ENCODE data around the gene TAS2R3. TPM values are rescaled to one million over a fixed set of nuclear protein-coding genes. Genes with fewer than 3 reads are reported as not detected.
A peak's percentile ranks its signal among the peaks of the same experiment; 100 is the strongest.

The TAS2R3 gene
- total and polyA plus RNA-seq, 2 of the 13 experiments (the other 11 are each of a cell fraction or from before 2014, with no cell fraction given): 0.74 to 1.1 TPM

- intact Hi-C loops (cut with micrococcal nuclease; ENCODE audit: unreplicated experiment) (no loop called here), in situ Hi-C loops (cut with HindIII; ENCODE audit: extremely low pct_ligation_motif_present, low pct_unique_long_range_greater_than_20kb) (no loop called here)
- TF ChIP-seq REST (IDR thresholded peaks at IDR 0.05; ENCODE audit: borderline replicate concordance in 1 of 2, low read depth in 1 of 2, low read length in 2 of 2) (peak in 1 of 2 experiments; percentile 88; a peak in 3 of 4 replicates), MIER2 (CRISPR knock-in tag; IDR thresholded peaks at IDR 0.05) (0 out of 2 replicates have a peak, but pooled peaks have one; percentile 26), ZNF256 (CRISPR knock-in tag; conservative IDR thresholded peaks at IDR 0.05) (no peak), PCBP2 (optimal IDR thresholded peaks at IDR 0.05; ENCODE audit: low read depth, low read length, poor library complexity, severe bottlenecking) (peak; percentile 49), HNRNPK (IDR thresholded peaks at IDR 0.05; ENCODE audit: low read depth, low read length, poor library complexity, severe bottlenecking) (peak; percentile 92)
- H3K4me3 ChIP-seq (replicated peaks in 1 of 3; ENCODE audit: insufficient read depth in 1 of 3, low read depth in 2 of 3, low read length in 3 of 3): no peak overlapping the region
- H3K27ac ChIP-seq (ENCODE audit: extremely low read length, insufficient read depth, low read length): no peak overlapping the region
- H4K20me1 ChIP-seq (ENCODE audit: insufficient read depth, low read length): no peaks in the 10 kb centered on the region
- DNase-seq (ENCODE audit: low spot score): no peak
- 43% methylated on average over 6 of the region's 6 CpGs for WGBS (ENCODE audit: low lambda C conversion rate)
- no TSS peak for BruUV-seq (replicated peaks)
- no peaks in the 10 kb centered on the region for H3K79me2 ChIP-seq (ENCODE audit: insufficient read depth, low read length)
- no peaks in the 10 kb centered on the region for H3K36me3 ChIP-seq (replicated peaks in 1 of 2; ENCODE audit: control insufficient read depth in 1 of 2, insufficient read depth in 2 of 2, low read length in 2 of 2)
- no peak for ATAC-seq
- H3K9ac ChIP-seq (ENCODE audit: insufficient read depth, low read depth, low read length): no peak overlapping the region
- no peaks in the 10 kb centered on the region; a peak in 1 of 5 replicates for H3K27me3 ChIP-seq (ENCODE audit: control insufficient read depth in 1 of 2, insufficient read depth in 2 of 2, low read length in 2 of 2)
- H2AFZ ChIP-seq (ENCODE audit: low read length): no peak overlapping the region
- no peak for FAIRE-seq
- H3K4me2 ChIP-seq (ENCODE audit: low read depth, low read length): no peak overlapping the region
- POLR2A ChIA-PET: interaction anchor here (0.9 to 1.6 kb wide), 2 partner anchors 20 to 22 kb away, joined by 3 read pairs; partner anchors contain the start of gene SSBP1
- peaks cover 14% of the 10 kb centered on the region for H3K4me1 ChIP-seq (ENCODE audit: insufficient read depth, low read length)
- CTCF ChIA-PET (ENCODE audit: low intra/inter-chr PET ratio, low total read pairs): no interaction called here
- no peaks in the 10 kb centered on the region for H3K9me3 ChIP-seq (ENCODE audit: low read length)
Observed at GRCh38 chr7:141715794-141716689, 47.9 kb upstream of the TAS2R3 start.
